K562 (cell line): Measurements from ENCODE around the gene ARHGAP22. TPM values are rescaled to one million over a fixed set of nuclear protein-coding genes. Genes with fewer than 3 reads are reported as not detected.

Source experiments
- ATAC-seq: fragments of 200-7000 bp; cut with Tn5 transposase; 3 replicates; pipeline ENCODE4 v1.9.1; 2020; ENCODE audit warnings: moderate library complexity
- BruUV-seq: library from RNA; stranded (reverse); fragments of 400-500 nt; replicated peaks from 2 replicates; lab custom pipeline; 2021; lab: Mats Ljungman, UMichigan
- CTCF ChIA-PET: fragments of 300-600 bp; formaldehyde crosslinking; extraction: SDS; loops from one replicate; lab custom pipeline; 2021; ENCODE audit warnings: low intra/inter-chr PET ratio; lab: Yijun Ruan, JAX
- POLR2A ChIA-PET: fragments of 300-600, 350-650 bp; sonication (Branson Sonifier 250); formaldehyde crosslinking; extraction: SDS; loops from one replicate; lab custom pipeline; 2021; ENCODE audit warnings: antibody characterized with exemption, inconsistent platforms; lab: Yijun Ruan, JAX
- DNase-seq, 4 experiments: peaks; one replicate each; pipeline versions ENCODE4 v3.0.0 to v3.0.0-alpha.2; 2011 to 2018; ENCODE audit warnings: low spot score in 3 of 4, mixed read lengths in 3 of 4; ENCODE audit errors: extremely low read depth in 1 of 4
- FAIRE-seq: peaks from 2 replicates; lab custom pipeline; 2011; peaks lifted over from hg19 to GRCh38; lab: Jason Lieb, UNC
- H2AFZ ChIP-seq: 2 replicates; pipeline ENCODE4 v1.6.0; 2011; ENCODE audit warnings: low read depth, low read length, control low read depth, inconsistent platforms
- H3K27ac ChIP-seq: fragments of 200-600 bp; 3 replicates; pipeline ENCODE4 v1.8.0; 2011; ENCODE audit warnings: low read depth, mild to moderate bottlenecking, control low read depth, inconsistent platforms, low read length, moderate library complexity, mixed read lengths; ENCODE audit errors: extremely low read depth
- H3K27me3 ChIP-seq, 2 experiments: fragments of 300-600 bp in 1 of 2; 2 replicates in 1 of 2; 3 replicates in 1 of 2; pipeline versions ENCODE4 v1.6.0 to v1.8.0; 2011; ENCODE audit warnings: inconsistent platforms in 2 of 2, low read length in 2 of 2, mild to moderate bottlenecking in 1 of 2, mixed read lengths in 1 of 2, moderate library complexity in 1 of 2; ENCODE audit not compliant: control insufficient read depth in 2 of 2, insufficient read depth in 2 of 2
- H3K36me3 ChIP-seq: fragments of 300-600 bp; 3 replicates; pipeline ENCODE4 v1.8.0; 2011; ENCODE audit warnings: mild to moderate bottlenecking, low read length, inconsistent platforms; ENCODE audit not compliant: control insufficient read depth, insufficient read depth
- H3K4me1 ChIP-seq, 2 experiments: fragments of 200-600 bp in 1 of 2; replicated peaks in 1 of 2; 2 replicates in 1 of 2; 3 replicates in 1 of 2; pipeline versions ENCODE4 v1.5.1 to v1.8.0; 2011; ENCODE audit warnings: inconsistent platforms in 2 of 2, low read length in 2 of 2, mild to moderate bottlenecking in 1 of 2, mixed read lengths in 1 of 2, moderate library complexity in 1 of 2; ENCODE audit not compliant: control insufficient read depth in 2 of 2, insufficient read depth in 2 of 2
- H3K4me2 ChIP-seq: 2 replicates; pipeline ENCODE4 v1.6.1; 2011; ENCODE audit warnings: low read length, control low read depth, inconsistent platforms, mixed read lengths; ENCODE audit not compliant: insufficient read depth
- H3K4me3 ChIP-seq: fragments of 200-600 bp; sonication (generic), shearing (Covaris generic); 2 replicates; pipeline ENCODE4 v1.5.1; 2016; ENCODE audit warnings: control low read depth, inconsistent platforms
- H3K79me2 ChIP-seq: fragments of 200-600 bp; 3 replicates; pipeline ENCODE4 v1.8.0; 2011; ENCODE audit warnings: low read length, inconsistent platforms; ENCODE audit not compliant: control insufficient read depth, insufficient read depth
- H3K9ac ChIP-seq, 2 experiments: 2 replicates each; pipeline versions ENCODE4 v1.6.0 to v1.6.1; 2011; ENCODE audit warnings: low read depth in 2 of 2, low read length in 2 of 2, control low read depth in 1 of 2, inconsistent platforms in 1 of 2, mild to moderate bottlenecking in 1 of 2, mixed read lengths in 1 of 2; ENCODE audit not compliant: insufficient read depth in 1 of 2
- H3K9me1 ChIP-seq: one replicate; pipeline ENCODE4 v1.6.0; 2011; ENCODE audit warnings: inconsistent platforms, mild to moderate bottlenecking, low read length, moderate library complexity; ENCODE audit not compliant: control insufficient read depth, insufficient read depth
- H3K9me3 ChIP-seq: replicated peaks from 2 replicates; pipeline ENCODE4 v1.5.1; 2011; ENCODE audit warnings: low read depth, low read length, inconsistent platforms; ENCODE audit not compliant: control insufficient read depth, insufficient read depth
- H4K20me1 ChIP-seq: replicated peaks from 2 replicates; pipeline ENCODE4 v1.6.1; 2011; ENCODE audit warnings: low read length, inconsistent platforms, mixed read lengths; ENCODE audit not compliant: control insufficient read depth, insufficient read depth
- ATF7 ChIP-seq: fragments of 450-650 bp; IDR thresholded peaks from 2 replicates; pipeline ENCODE4 v1.7.1; 2014; ENCODE audit warnings: mild to moderate bottlenecking, moderate library complexity
- ELF1 ChIP-seq: fragments of 200-800 bp; sonication (Bioruptor generic); IDR thresholded peaks from 2 replicates; pipeline ENCODE4 v1.6.1; 2016; ENCODE audit warnings: missing genetic modification characterization, missing compliant biosample characterization
- FUS ChIP-seq: fragments of 200-400 bp; formaldehyde crosslinking; optimal IDR thresholded peaks from 2 replicates; pipeline ENCODE3; 2017; ENCODE audit warnings: low read depth, low read length
- ILF3 ChIP-seq: fragments of 450-650 bp; IDR thresholded peaks from 2 replicates; pipeline ENCODE4 v1.6.1; 2018; ENCODE audit warnings: antibody characterized with exemption, mild to moderate bottlenecking, moderate library complexity, borderline replicate concordance
- NFE2 ChIP-seq: IDR thresholded peaks from 2 replicates; pipeline ENCODE4 v1.6.1; 2014; ENCODE audit warnings: antibody characterized with exemption, low read depth
- NONO ChIP-seq, 2 experiments: fragments of 200-400 bp in 1 of 2; fragments of 450-650 bp in 1 of 2; formaldehyde crosslinking in 1 of 2; IDR thresholded peaks; 2 replicates each; pipeline ENCODE4 v1.6.1; 2017; ENCODE audit warnings: low read depth in 2 of 2, mild to moderate bottlenecking in 2 of 2, moderate library complexity in 2 of 2, low read length in 1 of 2
- POLR3G ChIP-seq: IDR thresholded peaks from 2 replicates; pipeline ENCODE4 v1.6.1; 2011; ENCODE audit not compliant: insufficient read length, insufficient replicate concordance; ENCODE audit errors: extremely low read depth
- POU5F1 ChIP-seq: fragments of 150-350 bp; IDR thresholded peaks from 2 replicates; pipeline ENCODE4 v1.6.1; 2014; ENCODE audit warnings: borderline replicate concordance, low read length, low read depth, mild to moderate bottlenecking; ENCODE audit not compliant: partially characterized antibody
- RFX1 ChIP-seq: fragments of 450-650 bp; IDR thresholded peaks from 2 replicates; pipeline ENCODE4 v1.6.1; 2016; ENCODE audit warnings: mild to moderate bottlenecking, moderate library complexity
- SPI1 ChIP-seq: IDR thresholded peaks from 2 replicates; pipeline ENCODE4 v1.6.1; 2011; ENCODE audit warnings: low read depth, low read length, control low read depth, borderline replicate concordance
- ZNF354B ChIP-seq: fragments of 250-450 bp; sonication (Bioruptor Pico); IDR thresholded peaks from 2 replicates; pipeline ENCODE4 v1.4.0; 2020
- WGBS: fragments of 100-300 bp; shearing (Covaris generic); methylation state at CpG from one replicate; pipeline ENCODE4 v1.1.6; 2016; ENCODE audit warnings: low coverage, mixed read lengths; ENCODE audit not compliant: insufficient coverage; ENCODE audit errors: missing lambda C conversion rate; 5-methylcytosine and 5-hydroxymethylcytosine counted together
- in situ Hi-C: fragments of 300-500 bp; cut with MboI; formaldehyde crosslinking; loops from 4 replicates; pipeline ENCODE4 v1.15.0; 2018; ENCODE audit warnings: inconsistent platforms, mixed read lengths
- intact Hi-C: fragments of 100-400 bp; cut with micrococcal nuclease; formaldehyde crosslinking; loops from 2 replicates; pipeline ENCODE4 v1.14.2; 2022
- polyA plus RNA-seq, 8 experiments: library from polyadenylated mRNA; depleted of rRNA in 4 of 8; stranded (reverse) in 5 of 8; unstranded in 3 of 8; fragments of >200 nt; fragmentation: Nextera tagmentation in 2 of 8; fragmentation: Illumina TruSeq in 1 of 8; extraction: Ambion mirVana in 2 of 8; extraction: Trizol in 1 of 8; gene quantifications; 2 replicates each; pipeline versions ENCODE4 v1.2.1 to v1.2.3, GENCODE V29; 2011 to 2014; ENCODE audit warnings: inconsistent platforms in 1 of 8, missing spikeins in 1 of 8
- total RNA-seq, 7 experiments: library from RNA; depleted of rRNA in 6 of 7; stranded (reverse); fragments of >200 nt in 6 of 7; fragmentation: Illumina TruSeq in 2 of 7; extraction: Trizol in 2 of 7; gene quantifications; 2 replicates each; pipeline versions ENCODE4 v1.2.1 to v1.2.3, GENCODE V29; 2011 to 2021; ENCODE audit warnings: low replicate concordance in 1 of 7

ARHGAP22 gene
- total and polyA plus RNA-seq, 9 of the 15 experiments (the other 6 are each of a cell fraction or from before 2014, with no cell fraction given) = 1.3 to 28.1 (median 12.7) TPM

GRCh38 chr10:48577158-48577557 is 27.7 kb downstream of the ARHGAP22 start:
- CTCF ChIA-PET = no interaction called here
- H3K36me3 ChIP-seq = no peaks in the 10 kb centered on the region
- no peak overlapping the region for H3K4me3 ChIP-seq

GRCh38 chr10:48576501-48576900 is 28.4 kb downstream of the ARHGAP22 start:
- Histone ChIP-seq H3K79me2 (no peaks in the 10 kb centered on the region), H3K4me2 (no peak overlapping the region), H3K4me3 (no peak overlapping the region), H2AFZ (no peak overlapping the region), H3K36me3 (no peaks in the 10 kb centered on the region), H3K9me3 (no peaks in the 10 kb centered on the region), H3K9ac (no peak overlapping the region), H3K27me3 (peaks cover 19 to 27% of the 10 kb centered on the region in 2 experiments; a peak in 4 of 5 replicates), H3K4me1 (no peaks in the 10 kb centered on the region), H4K20me1 (no peaks in the 10 kb centered on the region), H3K9me1 (no peaks in the 10 kb centered on the region), H3K27ac (no peak overlapping the region)
- FAIRE-seq = no peak
- no peak for DNase-seq
- ATAC-seq = no peak
- BruUV-seq = no TSS peak
- WGBS = 0% methylated on average over 2 of the region's 2 CpGs
- intact Hi-C loops (no loop called here), in situ Hi-C loops (no loop called here)
- TF ChIP-seq FUS = no peak
- TF ChIP-seq POLR3G = no peak
- TF ChIP-seq ELF1 = no peak
- peak; percentile 18; the same call in 1 of the 2 replicates for TF ChIP-seq NFE2
- POLR2A ChIA-PET = no interaction called here
- CTCF ChIA-PET = no interaction called here

More at GRCh38 chr10:48577158-48577557, 27.7 kb downstream of the ARHGAP22 start:
- TF ChIP-seq NONO (IDR thresholded peaks at IDR 0.05; ENCODE audit: low read depth in 2 of 2, low read length in 1 of 2) (no peak), POU5F1 (no peak), ATF7 (no peak), RFX1 (no peak), ILF3 (no peak), SPI1 (0 out of 2 replicates have a peak, but pooled peaks have one; percentile 26), ZNF354B (no peak)
- WGBS = 5% methylated on average over 5 of the region's 5 CpGs
- no peak; the same call in 2 of the 3 replicates for ATAC-seq
- in situ Hi-C loops (no loop called here), intact Hi-C loops (no loop called here)
- no peaks in the 10 kb centered on the region for H3K79me2 ChIP-seq
- H3K9me3 ChIP-seq = no peaks in the 10 kb centered on the region
- no peaks in the 10 kb centered on the region for H4K20me1 ChIP-seq
- POLR2A ChIA-PET = no interaction called here
- no peak overlapping the region for H3K4me2 ChIP-seq
- no peak overlapping the region for H3K9ac ChIP-seq
- H3K4me1 ChIP-seq = no peaks in the 10 kb centered on the region
- H3K27me3 ChIP-seq = peaks cover 18 to 27% of the 10 kb centered on the region in 2 experiments
- H2AFZ ChIP-seq = peak overlapping the region; percentile 23; the same call in 1 of the 2 replicates
- DNase-seq = no peak
- no peak for FAIRE-seq
- no peaks in the 10 kb centered on the region for H3K9me1 ChIP-seq
- no peak overlapping the region for H3K27ac ChIP-seq
- no TSS peak for BruUV-seq
